ENCODE results near the gene RAF1.

- TF ChIP-seq POLR2A (IDR thresholded peaks at IDR 0.05) (no peak), CTCF (IDR thresholded peaks at IDR 0.05) (no peak)
Observed at GRCh38 chr3:12661926-12662592, 1.9 kb downstream of the RAF1 start.
